HG03575 (cell line): ENCODE data around the gene PHC1.
"Not testable (repeated sequence)": the region's sequence is repeated elsewhere in the genome, so short reads cannot be mapped to it uniquely, and the experiment has no call there.

Source experiments
- ATAC-seq: cut with Tn5 transposase; IDR thresholded peaks from one replicate; pipeline ENCODE4 v1.9.1; 2021; ENCODE audit not compliant: unreplicated experiment, insufficient number of reproducible peaks, low FRiP score; ENCODE audit errors: extremely low read depth

Gene PHC1

GRCh38 chr12:8906266-8907180, 7.8 kb upstream of the PHC1 start:
- ATAC-seq: no peak

- ATAC-seq: no peak
Measured at GRCh38 chr12:8907513-8907912, 6.8 kb upstream of the PHC1 start.

GRCh38 chr12:8909752-8910151, 4.6 kb upstream of the PHC1 start:
- no peak for ATAC-seq

- no peak for ATAC-seq
Measured at GRCh38 chr12:8911606-8912268, 2.6 kb upstream of the PHC1 start.

- ATAC-seq: no peak
Measured at GRCh38 chr12:8912914-8913313, 1.4 kb upstream of the PHC1 start.

- ATAC-seq: no peak
Measured at GRCh38 chr12:8913702-8914032, 642 bp upstream of the PHC1 start.

GRCh38 chr12:8914716-8915526, 612 bp downstream of the PHC1 start:
- ATAC-seq: no peak

- no peak for ATAC-seq
Measured at GRCh38 chr12:8916154-8916553, 1.8 kb downstream of the PHC1 start.

GRCh38 chr12:8917031-8917430, 2.7 kb downstream of the PHC1 start:
- ATAC-seq: no peak

- ATAC-seq: no peak
Measured at GRCh38 chr12:8917751-8918150, 3.4 kb downstream of the PHC1 start.

GRCh38 chr12:8919643-8920042, 5.3 kb downstream of the PHC1 start:
- not testable (repeated sequence) for ATAC-seq

GRCh38 chr12:8922544-8922943, 8.2 kb downstream of the PHC1 start:
- ATAC-seq: no peak

GRCh38 chr12:8930655-8931323, 16.5 kb downstream of the PHC1 start:
- not testable (repeated sequence) for ATAC-seq

- ATAC-seq: not testable (repeated sequence)
Measured at GRCh38 chr12:8932464-8932863, 18.2 kb downstream of the PHC1 start.

- ATAC-seq: not testable (repeated sequence)
Measured at GRCh38 chr12:8934080-8934479, 19.8 kb downstream of the PHC1 start.

GRCh38 chr12:8936735-8937134, 22.4 kb downstream of the PHC1 start:
- no peak for ATAC-seq

- ATAC-seq: not testable (repeated sequence)
Measured at GRCh38 chr12:8937842-8938442, 23.6 kb downstream of the PHC1 start.

GRCh38 chr12:8941691-8942478, 27.6 kb downstream of the PHC1 start:
- no peak for ATAC-seq
